ENCODE results near the gene GRIK4.

The GRIK4 gene

GRCh38 chr11:120589376-120589775 lies 77.8 kb downstream of the GRIK4 start:
- TF ChIP-seq CTCF (IDR thresholded peaks at IDR 0.05; ENCODE audit: insufficient read depth, low read depth, low read length, missing control alignments): no peak
- DNase-seq (ENCODE audit: low read depth): no peak
- no peak overlapping the region for H3K4me3 ChIP-seq (ENCODE audit: low read length)

GRCh38 chr11:120590472-120590871 lies 78.9 kb downstream of the GRIK4 start:
- H3K4me3 ChIP-seq (ENCODE audit: low read length): no peak overlapping the region
- no peak for DNase-seq (ENCODE audit: low read depth)
- TF ChIP-seq CTCF (IDR thresholded peaks at IDR 0.05; ENCODE audit: insufficient read depth, low read depth, low read length, missing control alignments): no peak

GRCh38 chr11:120594746-120595145 lies 83.2 kb downstream of the GRIK4 start:
- no peak for DNase-seq (ENCODE audit: low read depth)
- no peak for TF ChIP-seq CTCF (IDR thresholded peaks at IDR 0.05; ENCODE audit: insufficient read depth, low read depth, low read length, missing control alignments)
- H3K4me3 ChIP-seq (ENCODE audit: low read length): no peak overlapping the region

- H3K4me3 ChIP-seq (ENCODE audit: low read length): no peak overlapping the region
- DNase-seq (ENCODE audit: low read depth): no peak
Observed at GRCh38 chr11:120595557-120595956, 84.0 kb downstream of the GRIK4 start.

GRCh38 chr11:120597250-120598215 lies 86.0 kb downstream of the GRIK4 start:
- TF ChIP-seq CTCF (IDR thresholded peaks at IDR 0.05; ENCODE audit: insufficient read depth, low read depth, low read length, missing control alignments): no peak
- H3K4me3 ChIP-seq (ENCODE audit: low read length): no peak overlapping the region
- DNase-seq (ENCODE audit: low read depth): no peak

More at GRCh38 chr11:120595557-120595956, 84.0 kb downstream of the GRIK4 start:
- no peak for TF ChIP-seq CTCF (IDR thresholded peaks at IDR 0.05; ENCODE audit: insufficient read depth, low read depth, low read length, missing control alignments)

- TF ChIP-seq CTCF (IDR thresholded peaks at IDR 0.05; ENCODE audit: insufficient read depth, low read depth, low read length, missing control alignments): no peak
- no peak overlapping the region for H3K4me3 ChIP-seq (ENCODE audit: low read length)
- DNase-seq (ENCODE audit: low read depth): no peak
Observed at GRCh38 chr11:120598517-120599257, 87.1 kb downstream of the GRIK4 start.
